Measurements from ENCODE around the gene SYNE3. TPM values are rescaled to one million over a fixed set of nuclear protein-coding genes. Genes with fewer than 3 reads are reported as not detected.

The SYNE3 gene
- total and polyA plus RNA-seq, 10 of the 15 experiments (the other 5 are each of a cell fraction or from before 2014, with no cell fraction given) = 1.4 to 44.1 (median 13.4) TPM

- in situ Hi-C loops (cut with MboI) (no loop called here), intact Hi-C loops (cut with micrococcal nuclease; ENCODE audit: unreplicated experiment) (no loop called here)
- H2AFZ ChIP-seq (ENCODE audit: control insufficient read depth, low read depth, low read length) = no peak overlapping the region
- no peak overlapping the region for H3K9ac ChIP-seq (ENCODE audit: control insufficient read depth, insufficient read depth, low read length)
- no peak overlapping the region for H3K27ac ChIP-seq (ENCODE audit: control insufficient read depth, insufficient read depth)
- BruUV-seq (replicated peaks) = no TSS peak
- FAIRE-seq (no peak), ATAC-seq (no peak), DNase-seq (ENCODE audit: low read depth, low spot score) (no peak)
- no peaks in the 10 kb centered on the region for H3K9me3 ChIP-seq (replicated peaks; ENCODE audit: control insufficient read depth, insufficient read depth, low read length)
- POLR2A ChIA-PET = no interaction called here
- peaks cover 6% of the 10 kb centered on the region for H3K4me1 ChIP-seq (ENCODE audit: control insufficient read depth, insufficient read depth, low read length)
- H3K79me2 ChIP-seq (ENCODE audit: control insufficient read depth, insufficient read depth, low read length) = peaks cover 19% of the 10 kb centered on the region
- no peaks in the 10 kb centered on the region for H4K20me1 ChIP-seq (ENCODE audit: control insufficient read depth, insufficient read depth)
- H3K4me3 ChIP-seq = no peak overlapping the region
- H3K4me2 ChIP-seq (ENCODE audit: control insufficient read depth, insufficient read depth) = no peak overlapping the region
- SMC1A ChIA-PET (ENCODE audit: uncharacterized antibody, unreplicated experiment) = no interaction called here
- CTCF ChIA-PET = interaction anchor here (1.2 to 2.1 kb wide), 2 partner anchors 34 to 52 kb away, joined by 4 to 6 read pairs; no protein-coding TSS in a partner anchor
- 96% methylated on average over 6 of the region's 6 CpGs for WGBS (ENCODE audit: insufficient coverage, insufficient replicate concordance, low lambda C conversion rate, missing lambda C conversion rate)
- no peaks in the 10 kb centered on the region for H3K27me3 ChIP-seq (replicated peaks in 1 of 2; ENCODE audit: control insufficient read depth in 2 of 2, insufficient read depth in 2 of 2, low read length in 1 of 2)
- RAD21 ChIA-PET (ENCODE audit: unreplicated experiment) = no interaction called here
- H3K36me3 ChIP-seq (ENCODE audit: control insufficient read depth in 2 of 2, insufficient read depth in 2 of 2, low read length in 1 of 2) = peaks cover 32 to 38% of the 10 kb centered on the region in 2 experiments
- TF ChIP-seq E2F8 (IDR thresholded peaks at IDR 0.05; ENCODE audit: low read depth, partially characterized antibody) (no peak), IRF3 (IDR thresholded peaks at IDR 0.05) (no peak), PBX3 (IDR thresholded peaks at IDR 0.05; ENCODE audit: insufficient replicate concordance, low read depth, low read length) (no peak), ASH2L (IDR thresholded peaks at IDR 0.05; ENCODE audit: borderline replicate concordance, low read depth) (no peak), SMAD1 (IDR thresholded peaks at IDR 0.05; ENCODE audit: low read depth, partially characterized antibody) (no peak), ZBTB33 (IDR thresholded peaks at IDR 0.05) (no peak), PRDM15 (CRISPR knock-in tag; IDR thresholded peaks at IDR 0.05) (no peak), CBX3 (IDR thresholded peaks at IDR 0.05; ENCODE audit: borderline replicate concordance, low read depth) (no peak), RBBP5 (conservative IDR thresholded peaks at IDR 0.05) (no peak), POLR2AphosphoS5 (IDR thresholded peaks at IDR 0.05; ENCODE audit: low read length) (no peak)
These were observed 41.5 kb downstream of the SYNE3 start for GRCh38 chr14:95474941-95475340.

Measured in GM12878 (cell line).